GM13976 (cell line): Measurements from ENCODE around the gene IL1RL2.

Experiments
- DNase-seq: peaks from one replicate; pipeline ENCODE4 v3.0.0; 2012; ENCODE audit warnings: low spot score
- CTCF ChIP-seq: IDR thresholded peaks from 2 replicates; pipeline ENCODE4 v1.5.1; 2012; ENCODE audit warnings: borderline replicate concordance, mild to moderate bottlenecking; ENCODE audit not compliant: insufficient read depth; ENCODE audit errors: extremely low read depth, missing control alignments, control extremely low read depth
- in situ Hi-C: fragments of 300-500 bp; cut with MboI; formaldehyde crosslinking; loops from one replicate; pipeline ENCODE4 v1.12.0; 2022; ENCODE audit warnings: low sequenced_read_pairs, mixed read lengths, inconsistent platforms; ENCODE audit not compliant: unreplicated experiment

IL1RL2 gene

GRCh38 chr2:102236132-102236531 lies 49.3 kb downstream of the IL1RL2 start:
- in situ Hi-C loops: loop anchor here (5.0 kb wide), 1 partner anchor 214 kb away; no protein-coding TSS in a partner anchor
- no peak for DNase-seq
- no peak for TF ChIP-seq CTCF

GRCh38 chr2:102237176-102237575 lies 50.4 kb downstream of the IL1RL2 start:
- in situ Hi-C loops: loop anchor here (5.0 kb wide), 1 partner anchor 215 kb away; no protein-coding TSS in a partner anchor

GRCh38 chr2:102238039-102238756 lies 51.4 kb downstream of the IL1RL2 start:
- no peak for TF ChIP-seq CTCF
- DNase-seq: no peak
- in situ Hi-C loops: loop anchor here (5.0 kb wide), 1 partner anchor 216 kb away; no protein-coding TSS in a partner anchor

More at GRCh38 chr2:102237176-102237575, 50.4 kb downstream of the IL1RL2 start:
- no peak for DNase-seq
- no peak for TF ChIP-seq CTCF

- in situ Hi-C loops: loop anchor here (5.0 kb wide), 1 partner anchor 216 kb away; no protein-coding TSS in a partner anchor
- DNase-seq: no peak
- no peak for TF ChIP-seq CTCF
Observed at GRCh38 chr2:102238778-102239177, 52.0 kb downstream of the IL1RL2 start.

GRCh38 chr2:102239344-102239743 lies 52.5 kb downstream of the IL1RL2 start:
- DNase-seq: no peak
- in situ Hi-C loops: loop anchor here (5.0 kb wide), 1 partner anchor 217 kb away; no protein-coding TSS in a partner anchor
- no peak for TF ChIP-seq CTCF

- in situ Hi-C loops: no loop called here
- peak; percentile 98 for TF ChIP-seq CTCF
Observed at GRCh38 chr2:102240640-102241370, 54.0 kb downstream of the IL1RL2 start.

More at GRCh38 chr2:102240640-102241370, 54.0 kb downstream of the IL1RL2 start:
- DNase-seq: peak; percentile 88
